Activated CD4-positive, alpha-beta T cell treated with anti-CD3 and anti-CD28 coated beads, Interleukin-2, amount 50 U/mL, for 4 hours (primary cell): ENCODE results near the gene GRIN2C.

Experiments
- DNase-seq, 2 experiments: peaks; one replicate each; pipeline ENCODE4 v3.0.0-alpha.2; 2020

GRIN2C gene

GRCh38 chr17:74842599-74843351 lies 16.9 kb downstream of the GRIN2C start:
- DNase-seq = no peak

- no peak for DNase-seq
Measured at GRCh38 chr17:74842146-74842598, 17.5 kb downstream of the GRIN2C start.

- DNase-seq = no peak
Measured at GRCh38 chr17:74840989-74841666, 18.6 kb downstream of the GRIN2C start.

- DNase-seq = no peak
Measured at GRCh38 chr17:74839990-74840852, 19.5 kb downstream of the GRIN2C start.

GRCh38 chr17:74838274-74838673 lies 21.4 kb downstream of the GRIN2C start:
- DNase-seq = no peak

GRCh38 chr17:74836691-74837467 lies 22.8 kb downstream of the GRIN2C start:
- DNase-seq = no peak

- DNase-seq = no peak
Measured at GRCh38 chr17:74836191-74836590, 23.5 kb downstream of the GRIN2C start.

GRCh38 chr17:74833501-74834377 lies 25.9 kb downstream of the GRIN2C start:
- no peak for DNase-seq

GRCh38 chr17:74832421-74832820 lies 27.3 kb downstream of the GRIN2C start:
- DNase-seq = no peak

GRCh38 chr17:74831444-74832146 lies 28.1 kb downstream of the GRIN2C start:
- no peak for DNase-seq

GRCh38 chr17:74830861-74831260 lies 28.8 kb downstream of the GRIN2C start:
- DNase-seq = no peak

- DNase-seq = no peak
Measured at GRCh38 chr17:74827800-74828199, 31.9 kb downstream of the GRIN2C start.

GRCh38 chr17:74825952-74826719 lies 33.5 kb downstream of the GRIN2C start:
- DNase-seq = no peak

GRCh38 chr17:74824961-74825627 lies 34.6 kb downstream of the GRIN2C start:
- no peak for DNase-seq

- no peak for DNase-seq
Measured at GRCh38 chr17:74822939-74823367, 36.7 kb downstream of the GRIN2C start.

GRCh38 chr17:74822335-74822938 lies 37.2 kb downstream of the GRIN2C start:
- DNase-seq = no peak

GRCh38 chr17:74821655-74822334 lies 37.9 kb downstream of the GRIN2C start:
- no peak for DNase-seq

GRCh38 chr17:74819801-74820436 lies 39.8 kb downstream of the GRIN2C start:
- DNase-seq = no peak
